Measurements from ENCODE around the gene TMEM198.

Gene TMEM198

DNA sequence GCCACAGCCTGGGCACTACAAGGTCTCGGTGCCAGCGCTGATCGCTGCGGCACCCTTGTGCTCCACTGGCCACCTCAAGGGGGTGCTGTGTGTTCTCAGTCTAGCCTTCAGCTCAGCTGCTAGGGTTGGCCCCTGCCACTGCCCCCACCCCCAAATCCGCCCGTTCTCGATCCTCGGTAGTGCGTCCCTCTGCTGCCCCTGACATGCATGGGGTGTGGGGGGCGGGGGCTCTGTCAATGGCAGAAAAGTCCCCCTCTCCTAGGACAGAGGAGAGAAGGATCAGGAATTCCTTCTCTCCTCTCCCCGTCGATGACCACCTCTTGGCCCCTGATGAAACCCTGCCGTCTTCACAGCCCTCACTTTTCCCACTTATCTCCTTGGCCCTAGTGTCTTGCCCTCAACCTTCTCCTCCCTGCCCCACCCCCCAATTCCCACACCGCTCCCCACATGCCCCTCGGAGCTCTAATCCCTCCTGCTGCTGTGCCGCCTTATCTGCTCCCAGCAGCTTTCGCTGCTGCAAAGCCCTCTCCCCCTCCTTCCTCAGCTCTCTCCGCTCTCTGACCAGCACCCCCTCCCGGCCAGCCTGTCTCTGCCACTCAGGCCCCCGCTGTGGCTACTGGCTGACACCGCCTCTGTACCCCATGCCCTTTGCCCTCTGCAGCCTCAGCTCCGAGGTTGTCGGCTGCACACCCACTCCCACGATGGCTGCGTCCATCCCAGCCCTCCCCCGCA, 33.9 kb upstream of the TMEM198 start:
- no peak for DNase-seq

DNA sequence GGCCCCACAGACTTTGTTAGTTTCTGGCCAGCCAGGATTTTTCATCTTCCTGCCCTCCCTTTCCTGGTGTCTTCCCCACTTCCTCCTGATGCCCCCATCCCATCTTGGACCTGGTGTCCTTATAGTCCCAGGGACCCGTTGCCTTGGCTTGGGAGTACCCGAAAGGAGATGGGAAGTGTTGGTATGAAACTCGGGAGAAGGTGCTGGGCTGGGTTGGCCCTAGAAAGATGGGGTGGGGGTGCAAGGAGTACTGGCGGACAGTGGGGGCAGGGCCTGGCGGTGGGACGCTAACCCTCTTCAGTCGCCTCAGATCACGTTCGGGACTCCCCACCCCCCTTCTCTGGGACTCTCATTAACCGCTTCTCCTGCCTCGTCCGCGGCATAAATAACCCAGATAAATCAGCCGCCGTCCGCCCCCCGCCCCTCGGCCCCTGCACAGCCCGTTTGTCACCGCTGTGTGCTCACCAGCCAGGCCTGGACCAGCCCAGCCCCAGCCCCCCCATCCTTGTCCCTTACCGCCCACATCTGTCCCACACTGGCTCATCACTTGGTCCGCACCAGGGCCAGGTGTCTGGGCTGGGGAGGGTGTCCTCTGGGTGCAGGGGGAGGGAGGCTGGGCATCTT, 33.2 kb upstream of the TMEM198 start:
- no peak for DNase-seq

DNA sequence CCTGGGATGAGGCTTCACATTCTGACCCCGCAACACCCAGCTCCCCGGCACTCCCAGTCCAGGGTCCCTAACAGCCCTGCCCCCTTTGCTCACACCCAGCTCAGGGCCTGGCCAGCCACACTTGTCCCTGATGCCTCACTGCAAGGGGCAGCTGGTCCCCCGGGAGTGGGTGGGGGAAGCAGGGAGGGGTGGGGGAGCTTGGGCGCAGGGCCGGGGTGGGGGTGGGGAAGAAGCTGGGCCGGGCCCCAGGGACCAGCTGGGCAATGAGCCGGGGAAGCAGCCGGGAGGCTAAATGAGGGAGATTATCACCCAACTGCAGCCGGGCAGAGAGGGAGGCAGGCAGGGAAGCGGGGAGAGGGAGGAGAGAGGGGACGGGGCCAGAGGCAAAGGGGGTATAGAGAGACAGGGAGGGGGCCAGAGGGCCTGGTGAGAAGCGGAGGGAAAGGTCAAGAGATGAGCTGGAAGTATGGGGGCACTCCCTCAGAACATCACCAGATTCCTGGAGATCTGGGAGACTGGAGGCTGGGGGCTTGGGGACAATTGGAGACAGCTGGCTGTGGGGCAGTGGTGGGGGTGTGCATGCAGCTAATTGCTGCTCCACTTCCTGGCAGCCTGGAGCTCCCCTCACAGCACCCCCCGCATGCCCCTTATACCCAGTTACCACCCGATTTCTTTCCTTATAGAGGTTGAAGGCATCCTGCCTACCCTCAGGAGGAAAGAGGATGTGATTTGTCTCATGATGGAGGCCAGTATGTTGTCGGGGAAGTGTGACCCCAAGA, 32.1 kb upstream of the TMEM198 start:
- DNase-seq = no peak

DNA sequence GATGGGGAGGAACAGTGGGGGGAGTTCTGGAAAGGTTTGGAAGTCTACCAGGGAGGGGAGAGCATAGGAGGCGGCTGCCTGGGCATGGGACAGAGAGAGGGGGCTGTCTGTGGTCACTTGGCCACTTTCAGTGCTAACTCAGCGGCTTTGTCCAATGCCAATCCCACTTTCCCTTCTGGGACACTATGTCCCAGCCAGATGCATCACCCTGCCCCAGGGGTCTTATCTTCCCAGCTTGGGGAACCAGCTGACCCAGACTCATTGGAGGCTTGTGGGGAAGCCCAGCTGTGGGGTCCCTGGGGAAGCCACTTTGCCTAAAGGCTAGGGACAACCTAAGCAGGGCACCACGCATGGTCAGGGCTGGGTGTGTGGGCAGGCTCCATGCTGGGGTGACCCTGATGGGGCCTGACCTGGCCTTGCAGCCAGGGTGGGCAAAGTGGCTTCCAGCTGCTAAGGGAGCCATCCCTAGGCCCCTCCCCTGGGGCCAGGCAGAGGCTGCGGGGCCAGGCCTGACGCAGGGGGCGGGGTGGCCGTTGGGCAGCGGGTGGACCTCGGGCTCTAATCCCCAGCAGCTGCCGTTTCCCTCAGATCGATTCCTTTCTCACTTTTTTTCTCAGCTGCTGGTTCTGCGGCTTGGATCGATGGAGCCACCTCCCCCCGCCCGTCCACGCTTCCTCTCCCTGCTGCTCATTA, 31.2 kb upstream of the TMEM198 start:
- DNase-seq = no peak

DNA sequence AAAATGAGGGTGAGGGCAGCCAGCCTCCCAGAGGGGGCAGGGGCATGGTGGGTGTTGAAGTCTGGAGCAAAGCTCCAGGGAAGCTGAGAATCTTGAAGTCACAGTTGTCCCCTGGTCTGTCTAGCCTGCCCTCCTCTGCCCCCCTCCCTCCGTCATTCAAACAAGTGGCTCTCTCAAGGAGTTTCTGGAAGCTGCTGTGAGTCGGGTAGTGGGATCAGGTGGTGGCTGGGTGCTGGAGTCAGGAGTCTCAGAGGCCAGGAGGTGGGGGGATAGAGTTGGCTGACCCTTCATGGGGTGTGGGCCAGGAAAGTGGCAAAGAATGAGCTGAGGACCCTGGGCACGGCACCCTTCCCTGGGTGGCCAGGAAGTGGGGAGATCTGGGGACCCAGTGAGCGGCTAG, 30.0 kb upstream of the TMEM198 start:
- DNase-seq = no peak

DNA sequence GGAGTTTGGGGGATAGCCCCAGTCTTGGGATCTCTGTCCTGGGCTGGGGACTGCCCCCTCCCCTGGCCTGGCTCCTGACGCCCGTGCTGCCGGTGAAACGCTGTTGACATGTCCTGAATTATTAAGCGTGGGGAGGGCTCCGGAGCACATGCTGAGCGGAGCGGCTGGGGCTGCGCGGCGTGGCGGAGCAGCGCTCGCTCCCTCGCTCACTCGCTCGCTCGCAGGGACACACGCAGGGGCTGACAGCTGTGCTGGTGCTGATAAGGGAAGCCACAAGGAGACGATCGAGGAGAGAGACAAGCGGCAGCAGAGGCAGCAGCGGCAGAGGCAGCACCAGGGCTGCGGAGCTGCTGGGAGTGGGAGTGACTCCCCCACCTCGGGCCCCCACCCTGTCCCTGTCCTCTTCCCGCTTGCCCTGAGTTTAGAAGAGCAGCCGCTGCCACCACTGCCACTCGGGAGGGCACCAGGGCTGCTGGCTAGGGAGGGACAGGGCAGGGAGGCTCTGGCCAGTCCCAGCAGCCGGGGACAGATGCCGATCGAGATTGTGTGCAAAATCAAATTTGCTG, 29.5 kb upstream of the TMEM198 start, which contains the start of gene ASIC4:
Gene ASIC4 (plus strand): TSS at position 287 of the 566 bp plus-strand sequence. CDS start 243 bp downstream, at position 530.
- DNase-seq = no peak

DNA sequence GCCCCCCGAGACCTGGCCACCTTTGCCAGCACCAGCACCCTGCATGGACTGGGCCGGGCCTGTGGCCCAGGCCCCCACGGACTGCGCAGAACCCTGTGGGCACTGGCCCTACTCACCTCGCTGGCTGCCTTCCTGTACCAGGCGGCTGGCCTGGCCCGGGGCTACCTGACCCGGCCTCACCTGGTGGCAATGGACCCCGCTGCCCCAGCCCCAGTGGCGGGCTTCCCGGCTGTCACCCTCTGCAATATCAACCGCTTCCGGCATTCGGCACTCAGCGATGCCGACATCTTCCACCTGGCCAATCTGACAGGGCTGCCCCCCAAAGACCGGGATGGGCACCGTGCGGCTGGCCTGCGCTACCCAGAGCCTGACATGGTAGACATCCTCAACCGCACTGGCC, 29.0 kb upstream of the TMEM198 start:
- no peak for DNase-seq

DNA sequence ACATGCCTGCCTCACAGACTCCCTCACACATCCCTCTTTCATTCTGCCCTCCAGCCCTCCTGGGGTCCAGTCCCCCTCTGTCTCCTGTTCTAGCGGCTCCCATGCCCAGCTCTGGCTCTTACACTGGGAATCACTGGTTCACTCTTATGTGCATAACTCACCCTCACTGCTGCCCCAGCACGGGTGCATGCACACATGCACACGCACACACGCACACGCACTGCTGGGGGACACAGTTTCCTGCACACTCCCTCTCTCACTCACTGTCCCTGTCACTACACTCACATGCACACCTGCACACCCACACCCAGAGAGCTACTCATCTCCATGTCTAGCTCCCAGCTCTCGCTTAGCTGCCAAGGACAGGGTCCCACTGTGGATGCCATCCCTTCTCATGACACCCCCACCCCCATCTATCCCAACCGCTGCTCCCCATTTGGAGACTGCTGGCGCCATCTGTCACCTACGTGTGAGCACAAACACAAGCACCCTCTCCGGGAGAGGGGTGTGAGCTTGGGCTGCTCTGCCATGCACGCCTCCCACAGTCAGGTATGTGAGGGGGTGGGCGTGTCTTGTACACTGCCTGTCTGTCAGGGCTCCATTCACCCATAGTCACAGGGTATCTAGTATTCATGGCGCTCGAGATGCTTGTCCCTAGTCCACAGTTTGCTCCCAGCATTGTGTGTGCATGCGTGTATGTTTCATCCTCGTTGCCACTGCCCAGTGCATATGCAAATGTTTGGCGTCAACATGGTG, 27.8 kb upstream of the TMEM198 start:
- no peak for DNase-seq

DNA sequence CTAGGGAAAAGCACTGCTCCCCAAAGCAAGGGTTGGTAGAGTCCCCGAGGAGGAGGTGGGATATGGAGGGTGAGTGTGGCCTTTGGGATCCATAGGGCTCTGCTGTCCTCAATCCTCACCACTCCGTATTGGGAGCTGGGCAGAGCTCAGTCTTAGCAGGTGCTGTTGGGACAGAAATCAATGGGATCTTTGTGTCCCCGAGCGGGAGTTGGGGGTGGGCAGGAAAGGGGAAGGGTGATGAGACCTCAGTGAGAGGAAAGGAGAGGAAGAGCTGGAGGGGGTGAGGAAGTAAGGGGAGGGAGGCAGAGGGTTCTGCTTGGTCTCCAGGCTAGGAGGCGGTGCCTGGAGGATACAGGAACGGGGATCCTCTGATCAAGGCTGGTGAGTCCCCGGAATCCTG, 26.9 kb upstream of the TMEM198 start:
- DNase-seq = no peak

DNA sequence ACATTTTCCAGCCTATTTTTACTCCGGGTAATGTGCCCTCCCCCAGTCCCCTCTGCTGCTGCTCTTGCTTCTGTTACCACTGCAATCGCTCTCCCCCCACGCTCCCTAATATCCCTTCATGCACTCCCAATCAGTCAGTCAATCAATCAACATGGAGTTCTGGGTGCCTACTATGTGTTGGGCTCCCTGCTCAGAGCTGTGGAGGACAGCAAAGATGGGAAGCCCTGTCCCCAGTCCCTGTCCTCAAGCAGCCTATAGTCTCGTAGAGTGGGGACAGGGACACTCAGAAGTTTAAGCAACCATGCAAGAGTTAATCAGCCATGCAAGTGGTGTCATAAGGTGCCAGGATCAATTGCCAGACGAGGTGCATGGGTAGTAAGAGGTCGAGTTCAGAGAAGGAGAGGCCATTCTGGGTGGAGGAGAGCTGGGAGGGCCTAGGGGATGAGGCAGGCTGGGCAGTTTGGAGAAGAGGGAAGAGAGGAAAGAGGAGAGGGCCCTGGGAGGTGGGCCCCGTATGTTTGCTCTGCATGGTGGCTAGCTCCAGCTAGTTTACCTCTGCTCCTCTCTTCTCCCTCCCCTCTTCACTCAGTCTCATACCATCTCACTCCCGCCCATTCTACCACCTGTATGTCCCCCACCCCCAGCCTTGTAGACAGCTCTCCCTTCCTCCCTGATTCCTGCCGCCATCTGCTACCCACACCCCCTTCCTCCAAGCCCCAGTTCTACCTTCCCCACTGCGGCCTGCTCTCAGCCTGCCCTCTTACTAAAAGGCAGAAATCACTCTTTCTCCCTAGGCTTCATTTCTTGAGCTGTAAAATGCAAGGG, 25.7 kb upstream of the TMEM198 start:
- no peak for DNase-seq

DNA sequence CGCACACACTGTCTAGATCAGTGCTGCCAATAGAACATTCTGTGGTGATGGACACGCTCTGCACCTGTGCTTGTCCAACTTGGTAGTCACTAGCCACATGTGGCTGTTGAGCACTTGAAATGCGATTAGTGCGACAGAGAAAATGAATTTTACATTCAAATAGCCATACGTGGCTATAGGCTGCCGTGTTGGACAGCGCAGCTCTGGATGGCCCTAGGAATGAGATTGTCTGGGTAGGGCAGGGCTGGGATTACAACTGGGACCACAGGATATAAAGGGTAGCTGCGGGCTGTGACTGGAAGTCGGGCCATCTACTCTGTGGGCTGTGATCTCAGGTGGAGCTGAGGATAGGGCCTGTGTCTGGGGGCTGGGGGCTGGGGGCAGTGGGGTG, 24.3 kb upstream of the TMEM198 start:
- DNase-seq = no peak

DNA sequence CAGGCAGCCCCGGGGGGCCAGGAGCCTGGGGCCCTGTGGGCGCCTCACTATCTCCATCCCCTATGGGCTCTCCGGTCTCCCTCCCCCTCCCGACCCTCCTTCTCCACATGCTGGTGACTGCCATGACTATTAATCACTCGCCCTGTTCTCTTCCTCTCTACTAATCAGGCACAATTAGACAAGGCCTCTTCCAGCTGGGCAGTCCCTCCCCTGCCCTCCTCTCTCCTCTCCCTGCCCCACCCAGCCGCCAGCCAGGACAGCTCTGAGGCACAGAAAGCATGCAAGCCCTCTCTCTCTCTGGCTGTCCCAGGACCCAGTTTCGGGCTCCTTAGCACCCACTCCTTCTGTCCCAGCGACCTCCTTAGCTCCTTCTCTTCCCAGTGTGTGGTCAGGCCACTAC, 23.7 kb upstream of the TMEM198 start:
- DNase-seq = no peak

DNA sequence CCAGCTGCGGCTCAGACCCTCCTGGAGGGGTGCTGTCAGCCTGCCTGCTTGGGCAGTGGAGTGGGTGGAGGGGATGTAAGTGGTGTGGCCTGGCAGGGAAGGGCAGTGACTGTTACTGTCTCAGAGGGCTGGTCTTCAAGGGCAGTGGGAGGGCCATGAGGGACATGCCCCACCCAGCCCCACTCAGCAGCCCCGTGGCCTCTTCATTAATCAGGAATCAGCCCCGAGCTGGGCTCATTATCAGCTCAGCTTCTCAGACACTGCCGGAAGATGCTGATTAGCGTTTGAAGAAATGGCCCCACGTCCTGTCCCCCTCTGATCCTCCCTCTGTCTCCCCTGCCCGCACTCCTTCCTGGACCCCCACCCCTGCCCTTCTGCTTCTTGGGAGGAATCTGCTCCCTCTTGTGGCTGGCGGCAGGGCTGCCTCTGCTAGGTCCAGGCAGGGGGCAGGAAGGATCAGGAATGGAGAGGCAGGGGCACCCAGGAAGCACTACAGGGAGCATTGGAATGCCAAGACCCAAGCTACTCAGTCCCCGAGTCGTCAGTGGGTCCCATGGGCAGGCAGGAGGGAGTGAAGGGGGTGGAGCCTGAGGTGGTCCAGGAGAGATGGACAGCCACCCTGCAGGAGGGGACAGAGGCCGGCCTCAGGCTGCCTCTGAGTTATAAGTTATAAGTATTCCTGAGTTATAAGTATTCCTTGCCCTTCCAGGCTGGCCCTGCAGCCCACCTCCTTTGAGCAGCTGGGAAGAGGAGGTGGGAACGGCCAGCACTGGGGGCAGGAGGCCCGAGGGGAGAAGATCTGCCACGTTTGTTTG, 22.6 kb upstream of the TMEM198 start:
- no peak for DNase-seq

DNA sequence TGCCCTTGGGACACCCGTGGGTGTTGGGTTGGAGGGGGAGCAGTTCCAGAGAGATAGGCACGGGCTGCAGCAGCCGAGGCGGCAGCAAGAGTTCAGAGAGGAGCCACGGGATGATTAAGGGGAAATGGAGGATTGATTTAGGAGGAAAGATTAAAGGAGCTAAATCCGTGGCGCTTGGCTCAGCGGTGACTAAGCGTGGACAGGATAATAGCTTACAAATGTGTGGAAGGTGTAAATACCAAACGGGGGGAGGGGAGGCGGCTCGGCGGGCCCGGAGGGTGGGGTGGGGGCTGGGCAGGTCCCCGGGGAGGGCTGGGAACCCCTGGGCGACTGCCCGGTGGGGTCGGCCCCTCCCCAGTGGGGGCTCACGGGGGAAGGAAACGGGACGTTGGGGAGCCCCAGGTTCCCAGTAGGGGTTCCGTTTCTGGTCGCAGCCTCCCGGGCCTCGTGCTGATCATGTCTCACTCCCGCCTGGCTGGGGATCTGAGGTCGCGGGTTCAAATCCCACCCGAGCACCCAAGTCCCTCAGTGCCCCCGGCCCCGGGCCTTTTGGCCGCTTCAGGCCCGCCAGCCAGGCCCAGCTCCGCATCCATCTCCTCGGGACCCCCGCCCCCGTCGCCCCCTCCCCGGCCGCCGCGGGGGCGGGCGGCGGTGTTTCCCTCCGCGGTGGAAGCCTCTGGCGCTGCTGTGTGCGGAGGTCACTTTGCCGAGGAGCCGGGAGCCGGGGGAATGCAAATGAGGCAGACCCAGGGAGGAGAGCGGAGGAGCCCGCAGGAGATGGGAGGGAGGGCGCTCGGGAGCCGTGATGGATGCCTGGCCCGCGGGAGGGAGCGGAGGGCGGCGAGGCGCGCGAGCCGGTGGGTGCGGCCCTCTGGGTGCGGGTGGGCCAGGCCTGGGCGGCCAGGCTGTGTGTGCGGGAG, 21.5 kb upstream of the TMEM198 start:
- DNase-seq = no peak

DNA sequence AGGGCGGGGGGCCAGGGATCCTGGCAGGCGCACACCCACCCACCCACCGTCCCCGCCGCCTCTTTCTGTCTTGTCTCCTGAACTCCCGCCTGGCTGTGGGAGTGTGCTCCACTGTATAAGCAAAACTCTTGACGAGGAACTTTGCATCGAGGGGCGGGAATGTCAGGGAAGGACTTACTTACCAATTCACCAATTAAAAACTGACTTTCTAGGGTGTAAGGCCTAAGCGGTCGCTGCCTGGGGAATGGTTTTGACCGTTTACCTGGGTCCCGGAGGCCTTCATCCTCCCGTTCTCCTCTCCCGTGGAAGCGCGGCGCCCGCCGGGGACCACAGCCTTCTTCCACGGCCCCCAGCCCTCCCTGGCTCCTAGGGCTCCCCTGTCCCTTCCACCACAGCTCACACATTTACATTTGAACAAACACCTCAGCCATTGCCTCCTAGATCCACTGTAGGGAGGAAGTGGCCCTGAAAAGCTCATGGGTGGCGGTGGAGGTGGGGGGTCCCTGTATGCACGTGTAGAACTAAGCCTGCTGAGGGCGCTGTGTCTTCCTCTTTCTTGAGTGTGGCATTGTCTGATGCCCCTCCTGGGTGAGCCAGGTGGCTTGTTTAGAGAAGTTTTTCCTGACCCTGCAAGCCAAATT, 20.7 kb upstream of the TMEM198 start:
- DNase-seq = no peak

DNA sequence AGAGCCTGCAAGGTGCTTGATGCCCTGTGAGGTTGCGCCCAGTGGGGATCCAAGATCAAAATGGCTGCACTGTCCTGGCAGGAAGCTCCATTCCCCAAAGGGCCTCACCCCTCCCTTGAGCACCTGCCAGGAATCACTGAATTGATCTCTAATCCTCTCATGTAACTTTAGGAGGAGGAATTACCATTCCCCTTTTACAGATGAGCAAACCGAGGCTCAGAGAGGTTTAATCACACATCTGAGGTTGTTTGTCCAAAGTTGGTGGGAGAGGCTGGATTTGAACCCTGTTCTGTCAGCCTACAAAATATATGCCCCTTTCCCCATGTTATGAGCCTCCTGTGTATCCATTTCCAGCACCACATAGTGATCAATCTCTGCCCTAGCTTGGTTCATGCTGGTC, 19.0 kb upstream of the TMEM198 start:
- DNase-seq = no peak

DNA sequence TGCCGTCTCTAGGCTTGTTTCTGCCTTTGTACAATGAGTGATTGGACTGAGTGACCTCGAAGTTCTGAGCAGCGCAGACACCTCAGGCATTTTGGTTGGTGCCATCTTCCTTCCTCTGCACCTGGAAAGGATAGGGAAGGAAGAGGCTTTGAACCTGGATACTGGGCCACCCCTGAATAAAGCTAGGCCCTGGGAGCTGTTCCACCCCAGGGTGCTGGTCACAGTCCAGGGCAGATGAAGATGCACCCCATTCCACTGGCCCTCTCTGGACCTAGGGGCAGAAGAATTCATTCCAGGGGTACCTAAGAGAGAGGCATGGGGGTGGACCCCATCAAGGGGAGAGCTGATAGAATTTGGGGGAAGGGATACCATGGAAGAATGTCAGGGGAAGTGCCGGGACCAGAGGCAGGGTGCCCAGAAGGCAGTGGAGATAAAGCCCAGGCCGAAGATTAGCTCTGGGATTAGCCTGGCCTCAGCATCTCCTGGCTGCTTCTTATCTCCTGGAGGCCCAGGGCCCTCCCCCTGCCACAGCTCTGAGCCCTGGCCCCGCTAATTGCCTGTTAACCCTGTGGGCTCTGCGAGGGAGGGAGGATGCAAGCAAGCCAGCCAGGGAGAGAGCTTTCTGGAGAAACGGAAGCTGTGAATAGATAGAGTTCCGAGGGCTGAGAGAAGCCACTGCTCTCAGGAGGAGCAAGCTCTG, 18.1 kb upstream of the TMEM198 start:
- DNase-seq = no peak
